CD14-positive monocyte (primary cell): Measurements from ENCODE around the gene FBXO30. TPM values are rescaled to one million over a fixed set of nuclear protein-coding genes. Genes with fewer than 3 reads are reported as not detected.
A peak's percentile ranks its signal among the peaks of the same experiment; 100 is the strongest.

Source experiments
- DNase-seq, 3 donors: peaks; one replicate each; pipeline ENCODE4 v3.0.0-alpha.2; 2011 to 2022
- H2AFZ ChIP-seq: 2 replicates; pipeline ENCODE4 v1.6.0; 2012; ENCODE audit warnings: mild to moderate bottlenecking, low read depth, low read length, inconsistent platforms; ENCODE audit not compliant: insufficient read depth, poor library complexity, severe bottlenecking
- H3K27ac ChIP-seq, 2 donors: 1 replicate in 1 of 2; 2 replicates in 1 of 2; pipeline ENCODE4 v1.5.1; 2012 to 2013; ENCODE audit warnings: low read length in 2 of 2, control low read depth in 1 of 2, inconsistent platforms in 1 of 2, low read depth in 1 of 2, mild to moderate bottlenecking in 1 of 2
- H3K27me3 ChIP-seq, 2 donors: one replicate each; pipeline versions ENCODE4 v1.6.0 to v1.6.1; 2011 to 2013; ENCODE audit warnings: low read length in 2 of 2; ENCODE audit not compliant: control insufficient read depth in 2 of 2, insufficient read depth in 2 of 2
- H3K36me3 ChIP-seq, 2 donors: replicated peaks in 1 of 2; 1 replicate in 1 of 2; 2 replicates in 1 of 2; pipeline versions ENCODE4 v1.5.1 to v1.6.1; 2012 to 2013; ENCODE audit warnings: low read length in 2 of 2, control low read depth in 1 of 2, inconsistent platforms in 1 of 2, mild to moderate bottlenecking in 1 of 2; ENCODE audit not compliant: insufficient read depth in 2 of 2, control insufficient read depth in 1 of 2
- H3K4me1 ChIP-seq, 2 donors: 1 replicate in 1 of 2; 2 replicates in 1 of 2; pipeline versions ENCODE4 v1.5.1 to v1.6.1; 2012 to 2013; ENCODE audit warnings: low read length in 2 of 2, control low read depth in 1 of 2, inconsistent platforms in 1 of 2, mild to moderate bottlenecking in 1 of 2, moderate library complexity in 1 of 2; ENCODE audit not compliant: insufficient read depth in 2 of 2, control insufficient read depth in 1 of 2
- H3K4me2 ChIP-seq: replicated peaks from 2 replicates; pipeline ENCODE3; 2012; ENCODE audit warnings: low read length, moderate library complexity, mild to moderate bottlenecking; ENCODE audit not compliant: poor library complexity, severe bottlenecking; ENCODE audit errors: extremely low read depth
- H3K4me3 ChIP-seq, 3 experiments: fragments of 200-600 bp in 1 of 3; sonication (generic) in 1 of 3; replicated peaks in 1 of 3; 1 replicate in 2 of 3; 2 replicates in 1 of 3; pipeline ENCODE4 v1.5.1; 2011 to 2013; ENCODE audit warnings: low read length in 3 of 3, mild to moderate bottlenecking in 3 of 3, control low read depth in 2 of 3, low read depth in 2 of 3, inconsistent platforms in 1 of 3, moderate library complexity in 1 of 3
- H3K79me2 ChIP-seq: 2 replicates; pipeline ENCODE4 v1.6.0; 2012; ENCODE audit warnings: mild to moderate bottlenecking, control low read depth, inconsistent platforms, low read length, moderate library complexity; ENCODE audit not compliant: insufficient read depth
- H3K9ac ChIP-seq: 2 replicates; pipeline ENCODE4 v1.6.0; 2017; ENCODE audit warnings: low read length, mild to moderate bottlenecking; ENCODE audit not compliant: insufficient read depth, poor library complexity, severe bottlenecking
- H3K9me3 ChIP-seq, 2 donors: replicated peaks in 1 of 2; 1 replicate in 1 of 2; 2 replicates in 1 of 2; pipeline versions ENCODE4 v1.5.1 to v1.6.1; 2012 to 2013; ENCODE audit warnings: low read length in 2 of 2, control low read depth in 1 of 2; ENCODE audit not compliant: control insufficient read depth in 1 of 2, insufficient read depth in 1 of 2
- H4K20me1 ChIP-seq: 2 replicates; pipeline ENCODE4 v1.6.0; 2012; ENCODE audit warnings: mild to moderate bottlenecking, low read length, control low read depth, moderate library complexity; ENCODE audit not compliant: insufficient read depth
- H3K27ac Mint-ChIP-seq, 7 donors: one replicate each; pipeline ENCODE4 v1.8.0; 2020; ENCODE audit warnings: mild to moderate bottlenecking in 7 of 7, mixed read lengths in 7 of 7, moderate library complexity in 6 of 7, inconsistent platforms in 2 of 7
- H3K27me3 Mint-ChIP-seq, 3 donors: one replicate each; pipeline ENCODE4 v1.8.0; 2021 to 2022; ENCODE audit warnings: low read depth in 3 of 3, mild to moderate bottlenecking in 3 of 3, mixed read lengths in 3 of 3, moderate library complexity in 3 of 3, inconsistent platforms in 1 of 3
- H3K36me3 Mint-ChIP-seq, 2 donors: one replicate each; pipeline ENCODE4 v1.8.0; 2020; ENCODE audit warnings: mixed read lengths in 2 of 2, inconsistent platforms in 1 of 2, mild to moderate bottlenecking in 1 of 2
- H3K4me1 Mint-ChIP-seq: one replicate; pipeline ENCODE4 v1.8.0; 2020; ENCODE audit warnings: mild to moderate bottlenecking, mixed read lengths
- H3K4me3 Mint-ChIP-seq, 2 donors: one replicate each; pipeline ENCODE4 v1.8.0; 2020; ENCODE audit warnings: mild to moderate bottlenecking in 2 of 2, mixed read lengths in 2 of 2, moderate library complexity in 1 of 2
- H3K9me3 Mint-ChIP-seq, 7 donors: one replicate each; pipeline ENCODE4 v1.8.0; 2020 to 2022; ENCODE audit warnings: mixed read lengths in 7 of 7, mild to moderate bottlenecking in 6 of 7, moderate library complexity in 6 of 7, inconsistent platforms in 2 of 7
- CTCF ChIP-seq: fragments of 200-600 bp; IDR thresholded peaks from one replicate; pipeline ENCODE4 v1.8.0; 2022; ENCODE audit warnings: antibody characterized with exemption, mild to moderate bottlenecking
- WGBS: methylation state at CpG from one replicate; pipeline ENCODE4 v1.1.5; 2013; ENCODE audit warnings: missing lambda C conversion rate; ENCODE audit not compliant: insufficient coverage; 5-methylcytosine and 5-hydroxymethylcytosine counted together
- intact Hi-C, 2 donors: fragments of 100-400 bp; cut with micrococcal nuclease; formaldehyde crosslinking; loops; one replicate each; pipeline versions ENCODE4 v1.15.0 to v1.15.1; 2023
- polyA minus RNA-seq: library from RNA; depleted of rRNA, polyadenylated mRNA; stranded (reverse); fragments of >200 nt; gene quantifications from 2 replicates; pipeline ENCODE4 v1.2.3, GENCODE V29; 2012
- polyA plus RNA-seq, 3 donors: library from polyadenylated mRNA; depleted of rRNA in 1 of 3; unstranded in 2 of 3; stranded (reverse) in 1 of 3; fragments of 300-500 nt in 2 of 3; fragments of >200 nt in 1 of 3; fragmentation: Illumina TruSeq in 2 of 3; gene quantifications; 1 replicate in 2 of 3; 2 replicates in 1 of 3; pipeline ENCODE4 v1.2.3, GENCODE V29; 2012 to 2021
- total RNA-seq, 12 experiments: library from RNA in 1 of 12; stranded (reverse) in 1 of 12; fragments of 120-200 nt in 1 of 12; gene quantifications; one replicate each; pipeline ENCODE4 v1.2.4 and lab custom pipeline; 2013 to 2026; ENCODE audit warnings: mixed read lengths in 6 of 12, inconsistent platforms in 1 of 12

The FBXO30 gene
- 5.1 TPM for total RNA-seq (2013)
- polyA plus RNA-seq (1 to 10 TPM in 2 of 3 donors, under 1 TPM in 1; 0.83 to 1.7 (median 1.1) TPM), polyA minus RNA-seq (2.1 and 2.5 TPM in 2 replicates), total RNA-seq (lab: John Stamatoyannopoulos, UW) (32.5 to 157 (median 63.1) reads per million in 11 experiments)

DNA sequence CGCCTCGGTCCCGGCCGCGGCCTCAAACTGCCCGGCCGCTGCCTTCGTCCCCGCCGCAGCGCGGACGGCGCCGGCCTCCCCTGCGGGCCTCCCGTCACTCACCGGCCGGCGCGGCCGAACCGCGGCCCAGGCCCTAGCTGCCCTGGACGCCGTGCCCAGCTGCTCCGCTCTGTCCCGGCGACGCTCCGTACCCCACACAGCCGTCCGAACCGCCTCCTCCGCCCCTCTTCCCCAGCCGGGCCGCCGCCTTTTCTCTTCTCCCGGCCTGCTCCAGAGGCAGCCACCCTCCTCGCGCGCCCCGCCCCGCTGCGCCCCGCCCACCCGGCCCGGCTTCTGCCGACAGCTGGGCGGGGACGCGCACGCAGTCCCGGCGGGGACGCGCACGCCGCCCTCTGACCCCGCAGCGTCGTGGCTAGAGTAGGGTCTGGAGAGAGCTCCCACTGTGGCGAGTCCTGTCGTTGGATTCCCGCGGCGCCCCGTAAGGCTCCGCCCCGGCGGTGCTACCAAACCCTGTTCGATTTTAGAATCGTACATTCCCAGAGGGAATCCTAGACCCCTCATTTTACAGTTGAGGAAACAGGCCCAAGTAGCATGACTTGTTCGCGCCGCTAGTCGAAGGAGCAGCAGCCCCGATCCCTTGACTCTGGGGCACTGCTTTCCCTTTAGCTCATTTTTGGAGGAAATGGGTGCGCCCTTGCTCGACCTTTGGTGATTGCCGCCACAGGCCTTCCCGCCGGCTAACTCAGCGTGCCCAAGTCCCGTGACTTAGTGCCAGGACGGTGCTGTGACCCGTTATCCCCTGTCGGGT is at the start of gene FBXO30:
TSS of gene FBXO30 (minus strand) at position 295 of the 808 bp plus-strand sequence. CDS start 8,390 bp downstream, outside the sequence.
- Histone ChIP-seq H3K79me2 (peaks cover 51% of the 10 kb centered on the region), H2AFZ (peak within 1 kb of the TSS; percentile 98), H3K27ac (peak within 1 kb of the TSS; percentile 98 to 100), H3K4me2 (peak within 1 kb of the TSS; percentile 87), H3K4me3 (peak within 1 kb of the TSS; percentile 53 to 97 (median 95)), H3K9ac (peak within 1 kb of the TSS; percentile 91), H3K36me3 (no peaks in the 10 kb centered on the region), H3K27me3 (no peaks in the 10 kb centered on the region), H3K9me3 (no peaks in the 10 kb centered on the region), H4K20me1 (peaks cover 35% of the 10 kb centered on the region), H3K4me1 (peaks cover 16 to 42% of the 10 kb centered on the region in 2 donors)
- TF ChIP-seq CTCF = no peak
- H3K36me3 Mint-ChIP-seq = peaks cover 2 to 8% of the 10 kb centered on the region in 2 donors
- H3K27ac Mint-ChIP-seq = peak within 1 kb of the TSS; percentile 96 to 98 (median 98)
- H3K27me3 Mint-ChIP-seq = no peaks in the 10 kb centered on the region
- intact Hi-C loops = loop anchor here in 1 of 2 donors (10.0 kb wide), 2 partner anchors 50 to 80 kb away; partner anchors contain the start of gene EPM2A
- WGBS = under 1% methylated on average over 84 of the region's 88 CpGs
- H3K9me3 Mint-ChIP-seq = no peaks in the 10 kb centered on the region
- peaks cover 35% of the 10 kb centered on the region for H3K4me1 Mint-ChIP-seq
- H3K4me3 Mint-ChIP-seq = peak within 1 kb of the TSS; percentile 90 to 95
- DNase-seq = peak; percentile 87 to 89 (median 89)

DNA sequence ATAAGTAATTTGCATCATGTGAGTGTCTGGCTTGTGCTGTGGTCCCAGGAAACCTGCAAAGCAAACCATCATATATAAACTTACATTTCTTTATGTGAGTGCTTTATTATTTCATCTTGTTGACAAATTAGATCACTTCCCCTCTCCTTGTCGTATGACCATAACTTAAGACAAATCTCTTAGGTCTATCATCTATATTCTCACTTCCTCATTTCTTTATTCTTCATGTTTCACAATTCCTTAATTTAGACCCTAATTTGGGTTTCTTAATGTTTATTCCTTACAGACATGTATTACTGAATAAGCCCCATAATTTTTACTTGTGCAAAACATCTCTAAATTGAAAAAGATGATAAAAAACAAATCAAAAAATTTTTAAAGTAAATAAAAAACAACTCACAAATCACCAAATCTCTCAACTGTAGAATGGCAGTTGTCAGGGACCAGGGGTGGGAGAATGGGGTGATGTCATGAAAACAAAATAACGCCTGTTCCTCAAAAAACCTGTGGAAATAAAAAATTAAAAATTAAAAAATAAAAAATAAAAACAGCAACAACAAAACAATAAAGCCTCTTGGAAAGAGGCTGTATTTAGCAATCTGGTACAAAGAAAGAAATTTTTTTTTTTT is 49.5 kb upstream of the FBXO30 start:
- Histone ChIP-seq H3K27ac (peak overlapping the region; percentile 19 to 85), H3K79me2 (no peaks in the 10 kb centered on the region), H3K9me3 (no peaks in the 10 kb centered on the region), H3K4me1 (peaks cover 41 to 48% of the 10 kb centered on the region in 2 donors), H2AFZ (no peak overlapping the region), H3K9ac (no peak overlapping the region), H3K36me3 (no peaks in the 10 kb centered on the region), H3K4me2 (peak overlapping the region; percentile 66), H4K20me1 (no peaks in the 10 kb centered on the region), H3K4me3 (peak overlapping the region in 1 of 3 experiments; percentile 59), H3K27me3 (no peaks in the 10 kb centered on the region)
- peak; percentile 56 to 65 (median 62) for DNase-seq
- no peak for TF ChIP-seq CTCF
- H3K4me1 Mint-ChIP-seq = peaks cover 41% of the 10 kb centered on the region
- peaks cover 0 to 2% (median 0%) of the 10 kb centered on the region in 3 donors for H3K27me3 Mint-ChIP-seq
- peaks cover 0 to 5% (median 4%) of the 10 kb centered on the region in 7 donors for H3K9me3 Mint-ChIP-seq
- intact Hi-C loops = loop anchor here in 1 of 2 donors (10.0 kb wide), 1 partner anchor 49 kb away; the partner anchor contains the start of gene FBXO30
- no peak overlapping the region for H3K4me3 Mint-ChIP-seq
- peak overlapping the region; percentile 88 to 98 (median 94) for H3K27ac Mint-ChIP-seq
- no CpG with 5 or more reads among the region's 2 CpGs for WGBS
- peaks cover 3 to 7% of the 10 kb centered on the region in 2 donors for H3K36me3 Mint-ChIP-seq
